ENCODE data around the gene IGDCC3.

DNA sequence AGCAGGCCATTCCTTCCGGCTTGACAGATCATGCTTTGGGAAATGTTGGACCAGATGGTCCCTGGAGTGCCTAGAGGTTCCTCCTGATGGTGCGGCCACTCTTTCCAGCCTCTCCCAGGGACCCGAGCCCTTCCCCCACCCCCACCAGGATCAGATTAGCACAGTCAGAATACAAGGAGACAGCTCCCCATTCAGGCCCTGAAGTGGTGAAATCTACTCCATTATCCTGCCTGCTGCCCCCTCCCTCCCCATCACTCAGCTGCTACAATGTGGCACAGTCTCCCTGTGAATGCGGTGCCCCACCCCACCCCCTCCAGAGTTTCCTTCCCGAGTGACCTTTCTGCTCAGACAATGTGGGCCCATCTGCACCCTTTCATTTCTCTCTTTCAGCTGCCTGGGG, 43.9 kb downstream of the IGDCC3 start:
- TF ChIP-seq, protein P1, sequence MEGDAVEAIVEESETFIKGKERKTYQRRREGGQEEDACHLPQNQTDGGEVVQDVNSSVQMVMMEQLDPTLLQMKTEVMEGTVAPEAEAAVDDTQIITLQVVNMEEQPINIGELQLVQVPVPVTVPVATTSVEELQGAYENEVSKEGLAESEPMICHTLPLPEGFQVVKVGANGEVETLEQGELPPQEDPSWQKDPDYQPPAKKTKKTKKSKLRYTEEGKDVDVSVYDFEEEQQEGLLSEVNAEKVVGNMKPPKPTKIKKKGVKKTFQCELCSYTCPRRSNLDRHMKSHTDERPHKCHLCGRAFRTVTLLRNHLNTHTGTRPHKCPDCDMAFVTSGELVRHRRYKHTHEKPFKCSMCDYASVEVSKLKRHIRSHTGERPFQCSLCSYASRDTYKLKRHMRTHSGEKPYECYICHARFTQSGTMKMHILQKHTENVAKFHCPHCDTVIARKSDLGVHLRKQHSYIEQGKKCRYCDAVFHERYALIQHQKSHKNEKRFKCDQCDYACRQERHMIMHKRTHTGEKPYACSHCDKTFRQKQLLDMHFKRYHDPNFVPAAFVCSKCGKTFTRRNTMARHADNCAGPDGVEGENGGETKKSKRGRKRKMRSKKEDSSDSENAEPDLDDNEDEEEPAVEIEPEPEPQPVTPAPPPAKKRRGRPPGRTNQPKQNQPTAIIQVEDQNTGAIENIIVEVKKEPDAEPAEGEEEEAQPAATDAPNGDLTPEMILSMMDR (IDR thresholded peaks at IDR 0.05): no peak
- no peak for TF ChIP-seq ZNF121 (CRISPR knock-in tag; IDR thresholded peaks at IDR 0.05)
- TF ChIP-seq TEAD4 (CRISPR knock-in tag; IDR thresholded peaks at IDR 0.05): no peak
- TF ChIP-seq, protein P2, sequence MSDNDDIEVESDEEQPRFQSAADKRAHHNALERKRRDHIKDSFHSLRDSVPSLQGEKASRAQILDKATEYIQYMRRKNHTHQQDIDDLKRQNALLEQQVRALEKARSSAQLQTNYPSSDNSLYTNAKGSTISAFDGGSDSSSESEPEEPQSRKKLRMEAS (CRISPR knock-in tag; IDR thresholded peaks at IDR 0.05): no peak
- TF ChIP-seq, protein P3, sequence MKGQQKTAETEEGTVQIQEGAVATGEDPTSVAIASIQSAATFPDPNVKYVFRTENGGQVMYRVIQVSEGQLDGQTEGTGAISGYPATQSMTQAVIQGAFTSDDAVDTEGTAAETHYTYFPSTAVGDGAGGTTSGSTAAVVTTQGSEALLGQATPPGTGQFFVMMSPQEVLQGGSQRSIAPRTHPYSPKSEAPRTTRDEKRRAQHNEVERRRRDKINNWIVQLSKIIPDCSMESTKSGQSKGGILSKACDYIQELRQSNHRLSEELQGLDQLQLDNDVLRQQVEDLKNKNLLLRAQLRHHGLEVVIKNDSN (CRISPR knock-in tag; IDR thresholded peaks at IDR 0.05): no peak
